T-helper 2 cell treated with Interferon-gamma antibody and Interleukin-4, amounts not matched to agents 5 μg/mL and 100 μg/mL, for 36 hours (primary cell): ENCODE results near the gene DISP2.

Source experiments
- DNase-seq: peaks from one replicate; pipeline ENCODE4 v3.0.0; 2021; ENCODE audit warnings: low spot score
- H3K27ac Mint-ChIP-seq: one replicate; pipeline ENCODE4 v1.8.0; 2021; ENCODE audit warnings: mild to moderate bottlenecking, mixed read lengths
- H3K27me3 Mint-ChIP-seq: one replicate; pipeline ENCODE4 v1.8.0; 2021; ENCODE audit warnings: low read depth, mixed read lengths
- H3K36me3 Mint-ChIP-seq: one replicate; pipeline ENCODE4 v1.8.0; 2021; ENCODE audit warnings: low read depth, mixed read lengths
- H3K4me1 Mint-ChIP-seq: one replicate; pipeline ENCODE4 v1.8.0; 2021; ENCODE audit warnings: low read depth, mixed read lengths
- H3K4me3 Mint-ChIP-seq: one replicate; pipeline ENCODE4 v1.8.0; 2022; ENCODE audit warnings: mild to moderate bottlenecking, moderate library complexity, mixed read lengths
- H3K9me3 Mint-ChIP-seq: one replicate; pipeline ENCODE4 v1.8.0; 2021; ENCODE audit warnings: mixed read lengths

DISP2 gene

GRCh38 chr15:40367686-40368611 lies 9.9 kb downstream of the DISP2 start:
- Mint-ChIP-seq H3K4me1 (peaks cover 5% of the 10 kb centered on the region), H3K27me3 (peaks cover 15% of the 10 kb centered on the region), H3K9me3 (no peaks in the 10 kb centered on the region), H3K36me3 (no peaks in the 10 kb centered on the region), H3K27ac (peak overlapping the region; percentile 53), H3K4me3 (peak overlapping the region; percentile 76)
- DNase-seq = peak; percentile 91

- H3K9me3 Mint-ChIP-seq = no peaks in the 10 kb centered on the region
- H3K27me3 Mint-ChIP-seq = peaks cover 15% of the 10 kb centered on the region
- H3K4me3 Mint-ChIP-seq = peak overlapping the region; percentile 59
- no peaks in the 10 kb centered on the region for H3K36me3 Mint-ChIP-seq
- H3K4me1 Mint-ChIP-seq = peaks cover 5% of the 10 kb centered on the region
- no peak for DNase-seq
- no peak overlapping the region for H3K27ac Mint-ChIP-seq
Measured at GRCh38 chr15:40368719-40369473, 10.9 kb downstream of the DISP2 start.

DNA sequence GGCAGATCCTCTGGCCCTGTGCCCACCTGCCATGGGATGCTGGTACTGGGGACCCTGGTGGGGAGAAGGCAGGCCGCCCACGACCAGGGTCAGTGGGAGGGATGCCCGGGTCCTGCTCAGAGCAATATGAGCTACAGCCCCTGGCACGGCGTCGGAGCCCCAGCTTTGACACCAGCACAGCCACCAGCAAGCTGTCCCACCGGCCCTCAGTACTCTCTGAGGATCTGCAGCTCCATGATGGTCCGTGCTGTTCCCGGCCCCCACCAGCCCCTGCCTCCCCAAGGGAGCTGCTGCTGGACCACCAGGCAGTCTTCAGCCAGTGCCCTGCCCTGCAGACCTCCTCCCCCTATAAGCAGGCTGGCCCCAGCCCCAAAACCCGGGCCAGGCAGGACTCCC lies 11.5 kb downstream of the DISP2 start:
- DNase-seq = no peak
- H3K27ac Mint-ChIP-seq = no peak overlapping the region
- peaks cover 5% of the 10 kb centered on the region for H3K4me1 Mint-ChIP-seq
- H3K36me3 Mint-ChIP-seq = no peaks in the 10 kb centered on the region
- H3K27me3 Mint-ChIP-seq = peaks cover 15% of the 10 kb centered on the region
- no peak overlapping the region for H3K4me3 Mint-ChIP-seq
- no peaks in the 10 kb centered on the region for H3K9me3 Mint-ChIP-seq

GRCh38 chr15:40369971-40370370 lies 12.0 kb downstream of the DISP2 start:
- Mint-ChIP-seq H3K27me3 (peaks cover 15% of the 10 kb centered on the region), H3K9me3 (no peaks in the 10 kb centered on the region), H3K4me3 (no peak overlapping the region), H3K36me3 (no peaks in the 10 kb centered on the region), H3K4me1 (peaks cover 5% of the 10 kb centered on the region), H3K27ac (no peak overlapping the region)
- DNase-seq = no peak

GRCh38 chr15:40372981-40373380 lies 15.0 kb downstream of the DISP2 start:
- Mint-ChIP-seq H3K9me3 (no peaks in the 10 kb centered on the region), H3K4me3 (no peak overlapping the region), H3K27me3 (peaks cover 19% of the 10 kb centered on the region), H3K36me3 (no peaks in the 10 kb centered on the region), H3K27ac (no peak overlapping the region), H3K4me1 (no peaks in the 10 kb centered on the region)
- no peak for DNase-seq

- Mint-ChIP-seq H3K36me3 (no peaks in the 10 kb centered on the region), H3K9me3 (no peaks in the 10 kb centered on the region), H3K4me1 (peaks cover 6% of the 10 kb centered on the region), H3K4me3 (no peak overlapping the region), H3K27me3 (peaks cover 9% of the 10 kb centered on the region), H3K27ac (peak overlapping the region; percentile 28)
- no peak for DNase-seq
Measured at GRCh38 chr15:40377606-40378005, 19.6 kb downstream of the DISP2 start.

- no peaks in the 10 kb centered on the region for H3K9me3 Mint-ChIP-seq
- H3K4me1 Mint-ChIP-seq = peaks cover 16% of the 10 kb centered on the region
- H3K27me3 Mint-ChIP-seq = peaks cover 9% of the 10 kb centered on the region
- H3K27ac Mint-ChIP-seq = no peak overlapping the region
- no peak overlapping the region for H3K4me3 Mint-ChIP-seq
- peaks cover 9% of the 10 kb centered on the region for H3K36me3 Mint-ChIP-seq
- no peak for DNase-seq
Measured at GRCh38 chr15:40379374-40379773, 21.4 kb downstream of the DISP2 start.

- Mint-ChIP-seq H3K4me3 (no peak overlapping the region), H3K9me3 (no peaks in the 10 kb centered on the region)
- DNase-seq = no peak
Measured at GRCh38 chr15:40379853-40380252, 21.8 kb downstream of the DISP2 start.

DNA sequence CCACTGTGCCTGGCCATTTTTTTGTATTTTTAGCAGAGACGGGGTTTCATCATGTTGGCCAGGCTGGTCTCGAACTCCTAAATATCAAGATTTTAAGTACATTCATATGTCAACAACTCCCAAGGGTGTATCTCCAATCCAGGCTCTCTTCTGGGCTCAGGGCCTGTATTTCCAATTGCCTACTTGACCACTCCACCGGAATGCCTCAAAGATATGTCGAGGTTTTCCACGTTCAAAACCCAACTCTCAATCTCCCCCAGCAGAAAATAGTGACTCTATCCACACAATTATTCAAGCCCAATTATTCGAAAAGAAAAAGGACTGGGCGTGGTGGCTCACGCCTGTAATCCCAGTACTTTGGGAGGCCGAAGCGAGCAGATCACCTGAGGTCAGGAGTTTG lies 22.6 kb downstream of the DISP2 start:
- Mint-ChIP-seq H3K36me3 (peaks cover 19% of the 10 kb centered on the region), H3K4me1 (peaks cover 28% of the 10 kb centered on the region), H3K27ac (no peak overlapping the region), H3K27me3 (peaks cover 9% of the 10 kb centered on the region), H3K9me3 (no peaks in the 10 kb centered on the region), H3K4me3 (no peak overlapping the region)
- no peak for DNase-seq

More at GRCh38 chr15:40379853-40380252, 21.8 kb downstream of the DISP2 start:
- Mint-ChIP-seq H3K27ac (no peak overlapping the region), H3K27me3 (peaks cover 9% of the 10 kb centered on the region), H3K4me1 (peaks cover 21% of the 10 kb centered on the region), H3K36me3 (peaks cover 14% of the 10 kb centered on the region)

DNA sequence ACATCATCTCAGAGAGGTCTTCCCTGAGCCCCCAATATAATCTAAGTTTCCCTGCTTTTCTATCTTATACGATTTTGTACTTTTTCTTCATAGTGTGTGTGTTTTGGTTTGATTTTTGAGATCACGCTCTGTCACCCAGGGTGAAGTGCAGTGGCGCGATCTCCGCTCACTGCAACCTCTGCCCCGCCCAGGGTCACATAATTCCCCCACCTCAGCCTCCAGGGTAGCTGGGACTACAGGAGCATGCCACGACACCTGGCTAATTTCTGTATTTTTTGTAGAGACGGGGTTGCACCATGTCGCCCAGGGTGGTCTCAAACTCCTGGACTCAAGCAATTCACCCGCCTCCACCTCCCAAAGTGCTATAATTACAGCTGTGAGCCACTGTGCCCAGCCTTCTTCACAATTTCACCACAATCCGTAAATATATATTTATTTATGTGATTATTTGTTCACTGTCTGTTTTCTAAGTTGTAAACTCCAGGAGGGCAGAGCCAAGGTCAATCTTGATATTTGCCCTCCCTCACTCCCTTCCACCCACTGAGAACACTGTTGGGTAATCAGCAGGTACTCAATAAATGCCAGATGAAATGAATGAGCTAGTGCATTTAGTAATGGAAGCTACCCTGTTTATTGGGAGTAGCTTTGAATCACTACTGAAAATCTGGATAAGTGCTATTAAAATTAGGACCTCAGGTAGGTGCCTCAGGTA lies 24.0 kb downstream of the DISP2 start:
- Mint-ChIP-seq H3K36me3 (peaks cover 28% of the 10 kb centered on the region), H3K4me1 (peaks cover 28% of the 10 kb centered on the region), H3K27ac (no peak overlapping the region), H3K27me3 (peaks cover 9% of the 10 kb centered on the region), H3K4me3 (no peak overlapping the region), H3K9me3 (no peaks in the 10 kb centered on the region)
- DNase-seq = no peak

GRCh38 chr15:40382580-40383456 lies 24.8 kb downstream of the DISP2 start, which contains the start of gene KNSTRN:
Gene KNSTRN (plus strand): TSS chr15:40382721. CDS start chr15:40382836, 115 bp downstream.
- peak; percentile 88 for DNase-seq

GRCh38 chr15:40386480-40386879 lies 28.5 kb downstream of the DISP2 start:
- H3K27me3 Mint-ChIP-seq = no peaks in the 10 kb centered on the region
- no peak overlapping the region for H3K27ac Mint-ChIP-seq
- no peak for DNase-seq
- no peak overlapping the region for H3K4me3 Mint-ChIP-seq
- H3K4me1 Mint-ChIP-seq = peaks cover 24% of the 10 kb centered on the region
- H3K9me3 Mint-ChIP-seq = no peaks in the 10 kb centered on the region
- H3K36me3 Mint-ChIP-seq = peaks cover 64% of the 10 kb centered on the region

More at GRCh38 chr15:40382580-40383456, 24.8 kb downstream of the DISP2 start, which contains the start of gene KNSTRN:
- H3K27ac Mint-ChIP-seq = peak within 1 kb of the TSS; percentile 91
- H3K4me1 Mint-ChIP-seq = peaks cover 28% of the 10 kb centered on the region
- H3K4me3 Mint-ChIP-seq = peak within 1 kb of the TSS; percentile 97
- H3K27me3 Mint-ChIP-seq = peaks cover 5% of the 10 kb centered on the region
- no peaks in the 10 kb centered on the region for H3K9me3 Mint-ChIP-seq
- peaks cover 36% of the 10 kb centered on the region for H3K36me3 Mint-ChIP-seq
